SH-SY5Y (cell line): Measurements from ENCODE around the gene SDHA.

Source experiments
- GATA2 ChIP-seq: IDR thresholded peaks from 2 replicates; pipeline ENCODE4 v1.6.1; 2011; ENCODE audit warnings: mild to moderate bottlenecking, low read depth, low read length
- GATA3 ChIP-seq: IDR thresholded peaks from 2 replicates; pipeline ENCODE4 v1.6.1; 2011; ENCODE audit warnings: low read depth, mild to moderate bottlenecking, low read length, moderate library complexity

DNA sequence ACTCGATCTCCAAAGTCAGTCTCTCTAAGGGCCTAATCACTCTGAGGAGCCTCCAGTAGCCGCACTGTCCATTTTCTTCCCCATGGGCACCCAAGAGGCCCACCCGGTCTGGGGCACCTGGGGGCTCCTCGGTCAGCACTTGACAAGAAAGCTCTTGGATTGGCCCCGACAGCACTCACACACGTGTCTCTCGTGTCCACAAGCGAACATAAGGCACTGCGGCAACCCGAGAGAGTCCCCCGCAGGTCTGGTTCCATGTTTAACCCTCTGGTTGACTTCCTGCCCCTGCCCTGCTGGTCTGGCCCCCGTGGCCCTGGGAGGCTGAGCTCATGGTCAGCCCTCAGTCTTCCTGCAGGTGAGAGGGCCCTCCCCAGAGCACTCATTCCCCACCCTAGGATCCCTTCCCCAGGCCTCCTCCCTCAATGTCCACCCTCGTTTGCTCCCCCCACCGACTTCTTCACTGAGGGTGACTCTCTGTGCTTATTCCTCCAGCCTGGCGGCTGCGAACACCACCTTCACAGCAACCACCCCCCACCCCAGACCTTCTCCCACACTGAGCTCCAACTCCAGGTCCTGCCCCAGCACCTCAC, 43.1 kb upstream of the SDHA start:
- TF ChIP-seq GATA3 = no peak
- TF ChIP-seq GATA2 = no peak
